ENCODE data around the gene SHLD2. TPM values are rescaled to one million over a fixed set of nuclear protein-coding genes. Genes with fewer than 3 reads are reported as not detected.

Gene SHLD2
- polyA plus RNA-seq, 3 donors, result 10.2 to 16.3 (median 16.2) TPM

DNA sequence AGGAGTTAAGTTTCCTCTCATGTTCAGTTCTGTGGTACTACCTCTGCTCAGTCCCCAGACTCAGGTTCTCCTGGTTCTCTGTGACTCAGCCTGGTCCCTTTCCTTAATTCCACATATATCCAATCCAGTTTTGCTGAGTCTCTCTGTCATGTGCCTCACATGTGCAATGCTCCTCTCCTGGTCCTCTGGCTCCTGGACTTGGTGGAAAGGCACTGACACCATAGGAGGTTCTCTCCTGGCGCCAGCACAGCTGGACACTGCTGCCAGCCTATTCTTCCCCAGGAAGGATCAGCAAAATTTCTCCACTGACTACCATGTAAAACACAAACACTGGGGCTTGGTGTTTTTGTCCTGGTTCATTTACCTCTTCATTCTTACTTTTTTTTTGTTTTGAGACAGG is 28.1 kb upstream of the SHLD2 start:
- H3K4me3 Mint-ChIP-seq, result no peak overlapping the region
- peaks cover 88 to 100% of the 10 kb centered on the region in 2 donors for H3K36me3 ChIP-seq (replicated peaks in 1 of 2; ENCODE audit: control insufficient read depth in 1 of 2, insufficient read depth in 2 of 2, low read length in 2 of 2)
- H3K9me3 Mint-ChIP-seq, result no peaks in the 10 kb centered on the region
- no peaks in the 10 kb centered on the region for H3K79me2 ChIP-seq (ENCODE audit: insufficient read depth, low read length)
- WGBS (ENCODE audit: insufficient coverage), result 100% methylated on average over 1 of the region's 1 CpG
- H3K9ac ChIP-seq (ENCODE audit: insufficient read depth, low read length, poor library complexity, severe bottlenecking), result no peak overlapping the region
- H3K4me2 ChIP-seq (replicated peaks; ENCODE audit: extremely low read depth, low read length, poor library complexity, severe bottlenecking), result no peak overlapping the region
- TF ChIP-seq, protein P1, sequence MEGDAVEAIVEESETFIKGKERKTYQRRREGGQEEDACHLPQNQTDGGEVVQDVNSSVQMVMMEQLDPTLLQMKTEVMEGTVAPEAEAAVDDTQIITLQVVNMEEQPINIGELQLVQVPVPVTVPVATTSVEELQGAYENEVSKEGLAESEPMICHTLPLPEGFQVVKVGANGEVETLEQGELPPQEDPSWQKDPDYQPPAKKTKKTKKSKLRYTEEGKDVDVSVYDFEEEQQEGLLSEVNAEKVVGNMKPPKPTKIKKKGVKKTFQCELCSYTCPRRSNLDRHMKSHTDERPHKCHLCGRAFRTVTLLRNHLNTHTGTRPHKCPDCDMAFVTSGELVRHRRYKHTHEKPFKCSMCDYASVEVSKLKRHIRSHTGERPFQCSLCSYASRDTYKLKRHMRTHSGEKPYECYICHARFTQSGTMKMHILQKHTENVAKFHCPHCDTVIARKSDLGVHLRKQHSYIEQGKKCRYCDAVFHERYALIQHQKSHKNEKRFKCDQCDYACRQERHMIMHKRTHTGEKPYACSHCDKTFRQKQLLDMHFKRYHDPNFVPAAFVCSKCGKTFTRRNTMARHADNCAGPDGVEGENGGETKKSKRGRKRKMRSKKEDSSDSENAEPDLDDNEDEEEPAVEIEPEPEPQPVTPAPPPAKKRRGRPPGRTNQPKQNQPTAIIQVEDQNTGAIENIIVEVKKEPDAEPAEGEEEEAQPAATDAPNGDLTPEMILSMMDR (IDR thresholded peaks at IDR 0.05), result no peak
- H3K9me3 ChIP-seq (replicated peaks in 1 of 2; ENCODE audit: control insufficient read depth in 1 of 2, insufficient read depth in 1 of 2, low read length in 2 of 2), result no peaks in the 10 kb centered on the region
- H2AFZ ChIP-seq (ENCODE audit: insufficient read depth, low read depth, low read length, poor library complexity, severe bottlenecking), result no peak overlapping the region
- H3K27me3 Mint-ChIP-seq (ENCODE audit: low read depth in 3 of 3), result no peaks in the 10 kb centered on the region
- peak overlapping the region in 5 of 7 donors; percentile 40 to 76 (median 59) for H3K27ac Mint-ChIP-seq
- H3K4me1 ChIP-seq (ENCODE audit: control insufficient read depth in 1 of 2, insufficient read depth in 2 of 2, low read length in 2 of 2), result no peaks in the 10 kb centered on the region
- no peaks in the 10 kb centered on the region for H3K4me1 Mint-ChIP-seq
- intact Hi-C loops (cut with micrococcal nuclease), result no loop called here
- DNase-seq, result no peak
- peaks cover 78 to 95% of the 10 kb centered on the region in 2 donors for H3K36me3 Mint-ChIP-seq
- H3K27ac ChIP-seq (ENCODE audit: low read depth in 1 of 2, low read length in 2 of 2), result peak overlapping the region in 1 of 2 donors; percentile 27
- H3K27me3 ChIP-seq (ENCODE audit: control insufficient read depth in 2 of 2, insufficient read depth in 2 of 2, low read length in 2 of 2), result no peaks in the 10 kb centered on the region
- peaks cover 24% of the 10 kb centered on the region for H4K20me1 ChIP-seq (ENCODE audit: insufficient read depth, low read length)
- H3K4me3 ChIP-seq (replicated peaks in 1 of 3; ENCODE audit: low read depth in 2 of 3, low read length in 3 of 3), result no peak overlapping the region

DNA sequence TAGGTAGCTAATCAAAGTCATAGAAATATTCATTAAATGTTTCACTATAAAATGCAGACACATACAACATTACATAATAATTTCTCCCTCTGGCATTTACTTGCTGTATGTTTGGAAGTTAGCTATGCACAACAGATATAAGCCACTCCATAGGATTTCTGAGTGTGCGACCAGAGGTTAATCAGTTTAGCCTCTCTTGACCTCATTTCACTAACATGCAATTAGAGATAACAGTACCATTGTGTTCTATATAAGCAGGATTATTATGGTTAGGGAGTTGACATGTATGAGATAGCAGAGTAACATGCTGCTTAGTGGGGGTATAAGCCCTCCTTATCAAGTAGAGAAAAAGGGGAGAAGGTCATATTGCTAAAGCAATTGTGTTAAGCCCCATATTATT is 26.7 kb upstream of the SHLD2 start:
- no peaks in the 10 kb centered on the region for H3K27me3 ChIP-seq (ENCODE audit: control insufficient read depth in 2 of 2, insufficient read depth in 2 of 2, low read length in 2 of 2)
- no peak overlapping the region for H3K27ac ChIP-seq (ENCODE audit: low read depth in 1 of 2, low read length in 2 of 2)
- H3K27ac Mint-ChIP-seq, result no peak overlapping the region
- H4K20me1 ChIP-seq (ENCODE audit: insufficient read depth, low read length), result peaks cover 32% of the 10 kb centered on the region
- intact Hi-C loops (cut with micrococcal nuclease), result no loop called here
- peaks cover 85 to 100% of the 10 kb centered on the region in 2 donors for H3K36me3 ChIP-seq (replicated peaks in 1 of 2; ENCODE audit: control insufficient read depth in 1 of 2, insufficient read depth in 2 of 2, low read length in 2 of 2)
- H3K9ac ChIP-seq (ENCODE audit: insufficient read depth, low read length, poor library complexity, severe bottlenecking), result no peak overlapping the region
- TF ChIP-seq, protein P1 (IDR thresholded peaks at IDR 0.05), result no peak
- DNase-seq, result no peak
- H3K9me3 ChIP-seq (replicated peaks in 1 of 2; ENCODE audit: control insufficient read depth in 1 of 2, insufficient read depth in 1 of 2, low read length in 2 of 2), result no peaks in the 10 kb centered on the region
- H3K4me1 Mint-ChIP-seq, result no peaks in the 10 kb centered on the region
- no peaks in the 10 kb centered on the region for H3K4me1 ChIP-seq (ENCODE audit: control insufficient read depth in 1 of 2, insufficient read depth in 2 of 2, low read length in 2 of 2)
- no peak overlapping the region for H2AFZ ChIP-seq (ENCODE audit: insufficient read depth, low read depth, low read length, poor library complexity, severe bottlenecking)
- H3K4me2 ChIP-seq (replicated peaks; ENCODE audit: extremely low read depth, low read length, poor library complexity, severe bottlenecking), result no peak overlapping the region
- peaks cover 82 to 95% of the 10 kb centered on the region in 2 donors for H3K36me3 Mint-ChIP-seq
- H3K27me3 Mint-ChIP-seq (ENCODE audit: low read depth in 3 of 3), result no peaks in the 10 kb centered on the region
- no peak overlapping the region for H3K4me3 Mint-ChIP-seq
- WGBS (ENCODE audit: insufficient coverage), result no CpG with 5 or more reads among the region's 1 CpG
- no peak overlapping the region for H3K4me3 ChIP-seq (replicated peaks in 1 of 3; ENCODE audit: low read depth in 2 of 3, low read length in 3 of 3)
- no peaks in the 10 kb centered on the region for H3K79me2 ChIP-seq (ENCODE audit: insufficient read depth, low read length)
- no peaks in the 10 kb centered on the region for H3K9me3 Mint-ChIP-seq

All from CD14-positive monocyte (primary cell).